ENCODE data around the gene SLC1A5.

The SLC1A5 gene

DNA sequence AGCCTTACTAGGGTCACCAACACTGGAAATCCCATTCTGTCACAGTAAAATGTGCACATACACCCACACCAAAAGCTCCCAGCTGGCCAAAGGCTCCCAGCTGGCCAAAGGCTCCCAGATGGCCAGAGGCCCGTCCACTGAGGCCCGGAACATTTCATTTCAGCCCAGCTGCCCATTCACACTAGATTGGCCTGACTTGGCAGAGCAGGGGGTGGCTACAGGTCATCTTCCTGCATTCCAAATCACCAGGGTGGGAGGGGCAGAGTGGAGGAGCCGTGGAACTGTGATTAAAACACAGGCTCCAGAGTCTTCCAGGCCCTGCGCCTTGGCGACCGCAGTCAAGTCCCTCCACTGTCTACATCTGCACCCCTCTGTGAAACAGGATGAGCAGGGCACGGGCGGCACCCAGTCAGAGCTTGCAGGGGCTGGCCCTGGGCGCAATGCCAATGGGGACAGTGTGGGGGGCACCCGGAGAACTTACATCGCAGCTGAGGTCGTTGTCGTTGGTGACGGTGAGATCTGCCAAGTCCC, 61.4 kb downstream of the SLC1A5 start:
- in situ Hi-C loops (cut with MboI; ENCODE audit: low sequenced_read_pairs), result no loop called here

DNA sequence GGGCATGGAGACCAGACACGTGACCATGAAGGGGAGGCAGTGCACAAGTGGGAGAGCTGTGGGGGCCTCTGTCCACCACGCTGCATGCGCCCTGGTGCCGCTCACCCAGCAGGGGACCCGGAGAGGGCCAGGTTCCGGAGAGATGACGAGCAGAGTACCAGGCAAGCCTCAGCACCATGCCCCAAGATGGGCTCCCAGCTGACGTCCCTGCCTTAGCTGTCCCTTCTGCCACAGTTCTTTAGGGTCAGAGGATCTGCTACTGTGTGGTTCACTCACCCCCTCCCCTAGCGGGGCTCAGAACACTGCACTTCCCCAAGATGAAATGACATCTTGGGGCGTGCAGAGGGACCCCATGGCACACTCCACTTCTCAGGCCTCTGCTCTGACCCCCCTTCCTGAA, 61.8 kb downstream of the SLC1A5 start:
- in situ Hi-C loops (cut with MboI; ENCODE audit: low sequenced_read_pairs), result no loop called here

DNA sequence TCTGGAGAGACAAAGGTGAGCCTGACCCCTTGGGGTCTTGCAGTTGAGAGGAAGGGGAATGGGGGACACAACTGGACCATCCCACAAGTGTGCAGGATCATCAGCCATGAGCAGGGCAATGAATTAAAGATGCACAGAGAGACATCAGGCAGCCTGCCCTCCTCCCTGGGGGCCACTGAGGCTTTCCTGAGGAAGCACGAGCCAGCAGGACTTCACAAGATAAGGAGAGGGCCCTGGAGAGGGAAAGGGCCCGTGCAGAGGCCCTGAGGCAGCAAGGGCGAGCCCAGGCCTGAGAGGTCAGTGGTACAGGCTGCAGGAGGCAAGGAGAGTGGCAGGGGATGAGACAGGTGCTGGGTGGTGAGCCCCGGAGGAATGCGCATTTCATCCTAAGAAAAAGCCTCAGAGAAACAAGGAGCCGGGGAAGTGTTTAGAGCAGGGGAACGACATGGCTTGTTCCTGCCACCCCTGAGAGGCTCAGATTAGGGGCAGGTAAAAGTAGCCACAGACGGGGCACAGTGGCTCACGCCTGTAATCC, 62.5 kb downstream of the SLC1A5 start:
- in situ Hi-C loops (cut with MboI; ENCODE audit: low sequenced_read_pairs), result no loop called here

DNA sequence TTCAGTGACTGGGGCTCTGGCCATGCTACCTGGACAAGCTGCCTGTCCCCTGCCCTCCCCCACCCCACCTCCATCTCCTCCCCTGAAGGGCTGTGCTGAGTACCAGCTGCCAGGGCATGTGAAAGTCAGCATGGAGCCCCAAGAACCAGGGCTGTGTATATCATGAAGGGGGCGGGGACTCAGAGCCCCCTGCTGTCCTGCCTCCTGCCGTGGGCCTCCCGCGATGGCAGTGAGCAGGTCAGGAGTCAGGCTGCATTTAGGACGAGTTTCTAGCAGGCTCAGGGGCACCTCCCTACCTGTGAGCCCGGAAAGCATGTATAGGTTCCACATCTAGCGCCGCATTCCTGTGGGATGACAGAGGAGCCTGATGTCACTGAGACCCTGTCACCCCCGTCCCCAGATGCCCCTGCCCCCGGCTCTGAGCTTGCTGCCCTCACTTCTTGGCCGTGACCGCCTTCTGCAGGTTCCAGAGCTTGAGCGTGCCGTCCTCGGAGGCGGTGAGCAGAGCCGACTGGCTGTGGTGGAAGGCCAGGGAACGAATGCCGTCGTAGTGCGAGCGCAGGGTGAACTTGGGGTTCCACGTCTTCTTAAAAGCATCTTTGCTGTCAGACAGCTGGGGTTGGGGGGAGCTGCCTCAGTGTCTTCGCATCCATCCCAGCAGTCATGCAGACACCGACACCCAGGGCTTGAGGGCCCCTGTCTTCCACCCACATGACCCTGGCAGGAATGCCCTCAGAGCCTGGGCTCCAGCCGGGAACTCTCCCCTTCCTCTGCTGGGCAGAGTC, 63.2 kb downstream of the SLC1A5 start:
- in situ Hi-C loops (cut with MboI; ENCODE audit: low sequenced_read_pairs), result no loop called here
